ENCODE measurements around the gene FN1.
A peak's percentile ranks its signal among the peaks of the same experiment; 100 is the strongest.
"Not testable (repeated sequence)": the region's sequence is repeated elsewhere in the genome, so short reads cannot be mapped to it uniquely, and the experiment has no call there.

Gene FN1

GRCh38 chr2:215411941-215412743 lies 23.7 kb downstream of the FN1 start:
- TF ChIP-seq POLR2A (IDR thresholded peaks at IDR 0.05; ENCODE audit: low read depth, low read length) = no peak
- DNase-seq (ENCODE audit: insufficient read length, low spot score) (no peak), FAIRE-seq (no peak)

- no peak for TF ChIP-seq POLR2A (IDR thresholded peaks at IDR 0.05; ENCODE audit: low read depth, low read length)
- peak; percentile 94 for FAIRE-seq
- peak; percentile 38 for DNase-seq (ENCODE audit: insufficient read length, low spot score)
Measured at GRCh38 chr2:215410932-215411285, 25.0 kb downstream of the FN1 start.

GRCh38 chr2:215410181-215410931 lies 25.5 kb downstream of the FN1 start:
- not testable (repeated sequence) for DNase-seq (ENCODE audit: insufficient read length, low spot score); FAIRE-seq

GRCh38 chr2:215409331-215410127 lies 26.3 kb downstream of the FN1 start:
- peak; percentile 15 for FAIRE-seq
- DNase-seq (ENCODE audit: insufficient read length, low spot score) = no peak
- TF ChIP-seq POLR2A (IDR thresholded peaks at IDR 0.05; ENCODE audit: low read depth, low read length) = no peak

- FAIRE-seq; DNase-seq (ENCODE audit: insufficient read length, low spot score): not testable (repeated sequence)
Measured at GRCh38 chr2:215408441-215408840, 27.4 kb downstream of the FN1 start.

- TF ChIP-seq POLR2A (IDR thresholded peaks at IDR 0.05; ENCODE audit: low read depth, low read length) = no peak
- FAIRE-seq = no peak
- no peak for DNase-seq (ENCODE audit: insufficient read length, low spot score)
Measured at GRCh38 chr2:215407590-215408264, 28.1 kb downstream of the FN1 start.

- DNase-seq (ENCODE audit: insufficient read length, low spot score) = no peak
- no peak for FAIRE-seq
- TF ChIP-seq POLR2A (IDR thresholded peaks at IDR 0.05; ENCODE audit: low read depth, low read length) = no peak
Measured at GRCh38 chr2:215407061-215407460, 28.8 kb downstream of the FN1 start.

- FAIRE-seq = no peak
- no peak for DNase-seq (ENCODE audit: insufficient read length, low spot score)
- no peak for TF ChIP-seq POLR2A (IDR thresholded peaks at IDR 0.05; ENCODE audit: low read depth, low read length)
Measured at GRCh38 chr2:215405722-215406581, 29.9 kb downstream of the FN1 start.

GRCh38 chr2:215404348-215405012 lies 31.4 kb downstream of the FN1 start:
- FAIRE-seq = no peak
- no peak for TF ChIP-seq POLR2A (IDR thresholded peaks at IDR 0.05; ENCODE audit: low read depth, low read length)
- no peak for DNase-seq (ENCODE audit: insufficient read length, low spot score)

- no peak for TF ChIP-seq POLR2A (IDR thresholded peaks at IDR 0.05; ENCODE audit: low read depth, low read length)
- DNase-seq (ENCODE audit: insufficient read length, low spot score) = no peak
- no peak for FAIRE-seq
Measured at GRCh38 chr2:215403441-215404347, 32.2 kb downstream of the FN1 start.

- DNase-seq (ENCODE audit: insufficient read length, low spot score) = peak; percentile 17
- no peak for TF ChIP-seq POLR2A (IDR thresholded peaks at IDR 0.05; ENCODE audit: low read depth, low read length)
- FAIRE-seq = peak; percentile 97
Measured at GRCh38 chr2:215401896-215402379, 33.9 kb downstream of the FN1 start.

Measured in H54 (cell line).